Muscle layer of colon (tissue), 2 donors: Measurements from ENCODE around the gene CEP57.
"Not testable (repeated sequence)": the region's sequence is repeated elsewhere in the genome, so short reads cannot be mapped to it uniquely, and the experiment has no call there.

ENCODE experiments used
- H3K27ac ChIP-seq: one replicate; pipeline ENCODE4 v1.7.0; 2013; ENCODE audit warnings: low read depth, mild to moderate bottlenecking, low read length, moderate library complexity
- H3K27me3 ChIP-seq, 2 donors: one replicate each; pipeline ENCODE4 v1.7.0; 2013; ENCODE audit warnings: low read length in 2 of 2, mild to moderate bottlenecking in 2 of 2; ENCODE audit not compliant: insufficient read depth in 2 of 2, control insufficient read depth in 1 of 2
- H3K36me3 ChIP-seq: one replicate; pipeline ENCODE4 v1.7.0; 2013; ENCODE audit warnings: mild to moderate bottlenecking, low read length; ENCODE audit not compliant: insufficient read depth
- H3K4me1 ChIP-seq: one replicate; pipeline ENCODE4 v1.7.0; 2013; ENCODE audit warnings: mild to moderate bottlenecking, low read length; ENCODE audit not compliant: insufficient read depth
- H3K4me3 ChIP-seq, 2 donors: one replicate each; pipeline ENCODE4 v1.7.0; 2013; ENCODE audit warnings: low read length in 2 of 2, low read depth in 1 of 2, mild to moderate bottlenecking in 1 of 2, moderate library complexity in 1 of 2
- H3K9ac ChIP-seq: one replicate; pipeline ENCODE4 v1.7.0; 2013; ENCODE audit warnings: low read length
- H3K9me3 ChIP-seq: one replicate; pipeline ENCODE4 v1.7.0; 2013; ENCODE audit warnings: mild to moderate bottlenecking, low read length
- donor health status: abdominal sarcoma.
- donor health status: Adenocarcinoma of cecum.

CEP57 gene

DNA sequence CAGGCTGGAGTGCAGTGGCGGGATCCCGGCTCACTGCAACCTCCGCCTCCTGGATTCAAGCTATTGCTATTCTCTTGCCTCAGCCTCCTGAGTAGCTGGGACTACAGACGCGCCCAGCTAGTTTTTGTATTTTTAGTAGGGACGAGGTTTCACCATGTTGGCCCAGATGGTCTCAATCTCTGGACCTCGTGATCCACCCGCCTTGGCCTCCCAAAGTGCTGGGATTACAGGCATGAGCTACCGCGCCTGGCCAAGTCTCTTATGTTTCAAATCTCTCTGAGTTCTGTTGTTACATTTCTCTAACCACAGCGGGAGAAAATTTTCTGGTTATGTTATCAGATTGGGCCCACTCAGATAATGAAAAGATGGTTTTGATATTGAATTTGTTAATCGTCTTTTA lies 10.1 kb downstream of the CEP57 start:
- no peak overlapping the region for H3K9ac ChIP-seq
- no peaks in the 10 kb centered on the region for H3K27me3 ChIP-seq
- no peak overlapping the region for H3K4me3 ChIP-seq
- no peak overlapping the region for H3K27ac ChIP-seq
- no peaks in the 10 kb centered on the region for H3K4me1 ChIP-seq
- H3K9me3 ChIP-seq = no peaks in the 10 kb centered on the region
- H3K36me3 ChIP-seq = peaks cover 23% of the 10 kb centered on the region

GRCh38 chr11:95802806-95803205 lies 12.5 kb downstream of the CEP57 start:
- Histone ChIP-seq H3K27me3 (no peaks in the 10 kb centered on the region), H3K4me1 (no peaks in the 10 kb centered on the region), H3K36me3 (peaks cover 28% of the 10 kb centered on the region), H3K4me3 (no peak overlapping the region), H3K9me3 (no peaks in the 10 kb centered on the region), H3K9ac (no peak overlapping the region), H3K27ac (no peak overlapping the region)

- Histone ChIP-seq H3K36me3 (peaks cover 28% of the 10 kb centered on the region), H3K27ac (no peak overlapping the region), H3K4me3 (no peak overlapping the region), H3K9me3 (no peaks in the 10 kb centered on the region), H3K4me1 (no peaks in the 10 kb centered on the region), H3K9ac (no peak overlapping the region), H3K27me3 (no peaks in the 10 kb centered on the region)
Observed at GRCh38 chr11:95803973-95804372, 13.7 kb downstream of the CEP57 start.

DNA sequence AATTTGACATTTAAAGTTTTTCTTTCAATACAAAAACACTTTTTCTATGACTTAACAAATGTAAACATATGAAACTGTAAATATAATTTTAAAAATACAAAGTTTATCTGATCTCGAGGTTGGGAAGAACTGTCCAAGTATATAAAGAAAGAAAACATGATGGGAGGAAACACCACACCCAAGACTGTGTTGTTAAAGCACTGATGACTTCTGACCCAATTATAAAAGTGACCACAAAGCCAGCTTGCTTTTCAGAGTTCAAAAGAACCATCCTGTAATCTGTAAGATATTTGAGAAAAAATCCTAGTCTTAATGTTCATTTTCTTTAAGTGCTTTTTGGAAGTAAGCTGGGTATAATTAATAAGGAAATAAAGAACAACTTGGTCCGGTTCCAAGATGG lies 15.6 kb downstream of the CEP57 start:
- Histone ChIP-seq H3K36me3 (peaks cover 13% of the 10 kb centered on the region), H3K27me3 (no peaks in the 10 kb centered on the region), H3K9ac (no peak overlapping the region), H3K4me3 (no peak overlapping the region), H3K4me1 (no peaks in the 10 kb centered on the region), H3K27ac (no peak overlapping the region), H3K9me3 (no peaks in the 10 kb centered on the region)

- H3K27me3 ChIP-seq, H3K4me3 ChIP-seq: not testable (repeated sequence)
Observed at GRCh38 chr11:95806464-95806863, 16.2 kb downstream of the CEP57 start.

GRCh38 chr11:95811052-95811451 lies 20.8 kb downstream of the CEP57 start:
- H3K4me3 ChIP-seq, H3K27me3 ChIP-seq, H3K27ac ChIP-seq, H3K4me1 ChIP-seq, H3K9me3 ChIP-seq, H3K9ac ChIP-seq: not testable (repeated sequence)
- H3K36me3 ChIP-seq = peaks cover 16% of the 10 kb centered on the region

More at GRCh38 chr11:95806464-95806863, 16.2 kb downstream of the CEP57 start:
- not testable (repeated sequence) for H3K9ac ChIP-seq, H3K27ac ChIP-seq, H3K4me1 ChIP-seq, H3K9me3 ChIP-seq
- H3K36me3 ChIP-seq = peaks cover 13% of the 10 kb centered on the region

DNA sequence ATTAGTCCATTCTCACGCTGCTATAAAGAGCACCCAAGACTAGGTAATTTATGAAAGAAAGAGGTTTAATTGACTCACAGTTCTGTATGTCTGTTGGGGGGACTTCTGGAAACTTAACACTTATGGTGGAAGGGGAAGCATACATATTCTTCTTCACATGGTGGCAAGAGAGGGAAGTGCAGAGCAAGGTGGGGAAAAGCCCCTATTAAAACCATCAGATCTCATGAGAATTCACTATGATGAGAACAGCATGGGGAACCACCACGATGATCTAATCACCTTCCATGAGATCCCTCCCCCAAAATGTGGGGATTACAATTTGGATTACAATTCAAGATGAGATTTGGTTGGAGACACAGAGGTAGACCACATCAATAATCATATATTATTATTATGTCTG lies 25.7 kb downstream of the CEP57 start:
- H3K27ac ChIP-seq = no peak overlapping the region
- H3K27me3 ChIP-seq = no peaks in the 10 kb centered on the region
- no peaks in the 10 kb centered on the region for H3K9me3 ChIP-seq
- H3K4me1 ChIP-seq = no peaks in the 10 kb centered on the region
- no peak overlapping the region for H3K9ac ChIP-seq
- H3K36me3 ChIP-seq = peaks cover 24% of the 10 kb centered on the region
- no peak overlapping the region for H3K4me3 ChIP-seq

DNA sequence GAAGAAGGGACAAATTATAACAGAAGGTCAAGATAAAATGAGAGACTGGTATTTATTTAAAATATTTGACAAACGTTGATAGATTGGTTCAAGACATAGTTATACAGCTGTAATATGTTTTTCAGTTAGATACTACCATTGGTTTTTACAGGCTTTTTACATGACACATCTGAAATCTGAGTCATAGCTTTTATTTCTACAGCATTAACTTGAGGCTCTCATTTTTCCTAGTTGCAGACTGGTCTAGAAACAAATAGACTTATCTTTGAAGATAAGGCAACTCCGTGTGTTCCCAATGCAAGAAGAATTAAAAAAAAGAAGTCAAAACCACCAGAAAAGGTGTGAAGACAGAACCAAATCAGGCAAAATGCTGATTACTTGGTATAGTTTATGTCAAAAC lies 31.3 kb downstream of the CEP57 start:
- Histone ChIP-seq H3K27me3 (no peaks in the 10 kb centered on the region), H3K36me3 (peaks cover 35% of the 10 kb centered on the region), H3K9ac (no peak overlapping the region)

DNA sequence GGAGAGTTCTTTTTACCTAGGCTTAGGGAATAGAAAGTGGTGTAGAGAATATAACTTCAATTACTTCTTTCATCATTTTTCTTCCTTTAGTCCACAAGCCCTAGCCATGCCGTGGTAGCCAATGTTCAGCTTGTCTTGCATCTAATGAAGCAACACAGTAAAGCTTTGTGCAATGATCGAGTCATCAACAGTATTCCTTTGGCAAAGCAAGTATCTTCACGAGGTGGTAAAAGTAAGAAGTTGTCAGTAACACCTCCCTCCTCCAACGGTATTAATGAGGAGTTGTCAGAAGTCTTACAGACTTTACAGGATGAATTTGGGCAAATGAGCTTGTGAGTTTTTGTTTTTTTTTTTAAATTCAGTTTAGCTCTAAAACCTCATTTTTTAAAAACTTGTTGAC lies 37.4 kb downstream of the CEP57 start:
- Histone ChIP-seq H3K9me3 (no peaks in the 10 kb centered on the region), H3K9ac (no peak overlapping the region), H3K27ac (no peak overlapping the region), H3K27me3 (no peaks in the 10 kb centered on the region), H3K4me3 (no peak overlapping the region), H3K4me1 (no peaks in the 10 kb centered on the region), H3K36me3 (peaks cover 37% of the 10 kb centered on the region)

More for the DNA sequence above, 31.3 kb downstream of the CEP57 start:
- no peaks in the 10 kb centered on the region for H3K9me3 ChIP-seq
- H3K27ac ChIP-seq = no peak overlapping the region
- no peak overlapping the region for H3K4me3 ChIP-seq
- H3K4me1 ChIP-seq = no peaks in the 10 kb centered on the region

GRCh38 chr11:95829580-95830259 lies 39.4 kb downstream of the CEP57 start:
- H3K36me3 ChIP-seq = peaks cover 41% of the 10 kb centered on the region
- H3K4me1 ChIP-seq = no peaks in the 10 kb centered on the region
- H3K4me3 ChIP-seq = no peak overlapping the region
- no peaks in the 10 kb centered on the region for H3K27me3 ChIP-seq
- no peak overlapping the region for H3K27ac ChIP-seq
- no peaks in the 10 kb centered on the region for H3K9me3 ChIP-seq
- no peak overlapping the region for H3K9ac ChIP-seq

- peaks cover 49% of the 10 kb centered on the region for H3K36me3 ChIP-seq
- H3K27me3 ChIP-seq = no peaks in the 10 kb centered on the region
- no peak overlapping the region for H3K9ac ChIP-seq
- H3K27ac ChIP-seq = no peak overlapping the region
- no peaks in the 10 kb centered on the region for H3K9me3 ChIP-seq
- peaks cover 3% of the 10 kb centered on the region for H3K4me1 ChIP-seq
- no peak overlapping the region for H3K4me3 ChIP-seq
Observed at GRCh38 chr11:95831198-95831883, 41.0 kb downstream of the CEP57 start.

DNA sequence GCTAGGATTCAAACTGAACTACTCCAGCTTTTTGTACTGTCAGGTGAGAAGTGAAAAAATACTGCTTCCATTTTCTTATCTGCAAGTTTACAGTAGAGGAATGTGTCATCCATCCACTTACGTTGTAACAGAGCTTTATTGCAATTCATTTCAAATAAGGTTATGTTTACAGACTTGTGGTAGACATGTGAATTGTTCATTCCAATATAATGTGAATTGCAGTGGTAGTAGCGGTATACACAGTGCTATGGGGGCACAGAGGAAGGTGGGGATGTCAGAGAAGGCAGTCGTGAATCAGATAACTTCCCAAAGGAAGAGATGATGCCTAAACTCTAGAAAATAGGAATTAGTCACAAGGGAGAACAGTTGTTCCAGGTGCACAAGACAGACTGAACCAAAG lies 42.5 kb downstream of the CEP57 start:
- Histone ChIP-seq H3K9ac (no peak overlapping the region), H3K27ac (no peak overlapping the region), H3K27me3 (no peaks in the 10 kb centered on the region), H3K4me1 (peaks cover 4% of the 10 kb centered on the region), H3K4me3 (no peak overlapping the region), H3K9me3 (no peaks in the 10 kb centered on the region), H3K36me3 (peaks cover 50% of the 10 kb centered on the region)
